GM12892 (cell line): ENCODE data around the gene FSIP1.
A peak's percentile ranks its signal among the peaks of the same experiment; 100 is the strongest.

Experiments
- DNase-seq: peaks from one replicate; pipeline ENCODE4 v3.0.0; 2011; ENCODE audit not compliant: insufficient read length
- FAIRE-seq: peaks from 2 replicates; lab custom pipeline; 2011; peaks lifted over from hg19 to GRCh38; lab: Jason Lieb, UNC
- POLR2A ChIP-seq: IDR thresholded peaks from 2 replicates; pipeline ENCODE4 v1.6.1; 2011; ENCODE audit warnings: low read depth, low read length, control low read depth
- POLR2AphosphoS5 ChIP-seq: IDR thresholded peaks from 2 replicates; pipeline ENCODE4 v1.6.1; 2011; ENCODE audit warnings: low read depth, low read length, control low read depth
- TAF1 ChIP-seq: IDR thresholded peaks from 2 replicates; pipeline ENCODE4 v1.6.1; 2011; ENCODE audit warnings: low read depth, mild to moderate bottlenecking, control low read depth, low read length, borderline replicate concordance

Gene FSIP1

GRCh38 chr15:39669241-39669640 lies 113.4 kb downstream of the FSIP1 start:
- TF ChIP-seq POLR2A, result no peak
- no peak for TF ChIP-seq POLR2AphosphoS5
- no peak for TF ChIP-seq TAF1
- no peak for FAIRE-seq
- DNase-seq, result no peak

GRCh38 chr15:39668457-39668856 lies 114.2 kb downstream of the FSIP1 start:
- FAIRE-seq (no peak), DNase-seq (no peak)
- no peak for TF ChIP-seq POLR2A
- TF ChIP-seq TAF1, result no peak
- no peak for TF ChIP-seq POLR2AphosphoS5

- no peak for TF ChIP-seq TAF1
- no peak for TF ChIP-seq POLR2AphosphoS5
- no peak for TF ChIP-seq POLR2A
- DNase-seq (no peak), FAIRE-seq (no peak)
Observed at GRCh38 chr15:39667382-39668127, 115.1 kb downstream of the FSIP1 start.

GRCh38 chr15:39666677-39667076 lies 116.0 kb downstream of the FSIP1 start:
- peak; percentile 14 for FAIRE-seq
- DNase-seq, result no peak
- TF ChIP-seq POLR2A (no peak), TAF1 (no peak), POLR2AphosphoS5 (no peak)

- no peak for DNase-seq
- TF ChIP-seq POLR2A, result no peak
- TF ChIP-seq POLR2AphosphoS5, result no peak
- TF ChIP-seq TAF1, result no peak
- FAIRE-seq, result no peak
Observed at GRCh38 chr15:39665629-39666250, 116.9 kb downstream of the FSIP1 start.

GRCh38 chr15:39663704-39664250 lies 118.9 kb downstream of the FSIP1 start:
- no peak for FAIRE-seq
- no peak for DNase-seq
- no peak for TF ChIP-seq TAF1
- no peak for TF ChIP-seq POLR2A
- no peak for TF ChIP-seq POLR2AphosphoS5

GRCh38 chr15:39661776-39662175 lies 120.9 kb downstream of the FSIP1 start:
- DNase-seq, result no peak
- no peak for TF ChIP-seq POLR2A
- TF ChIP-seq POLR2AphosphoS5, result no peak
- TF ChIP-seq TAF1, result no peak
- no peak for FAIRE-seq

- no peak for FAIRE-seq
- TF ChIP-seq POLR2AphosphoS5 (no peak), TAF1 (no peak), POLR2A (no peak)
- no peak for DNase-seq
Observed at GRCh38 chr15:39658740-39659139, 123.9 kb downstream of the FSIP1 start.

GRCh38 chr15:39657668-39658067 lies 125.0 kb downstream of the FSIP1 start:
- FAIRE-seq (no peak), DNase-seq (no peak)
- TF ChIP-seq POLR2AphosphoS5 (no peak), TAF1 (no peak), POLR2A (no peak)

GRCh38 chr15:39657181-39657580 lies 125.5 kb downstream of the FSIP1 start:
- no peak for FAIRE-seq

GRCh38 chr15:39654304-39654703 lies 128.3 kb downstream of the FSIP1 start:
- no peak for FAIRE-seq
- TF ChIP-seq TAF1 (no peak), POLR2AphosphoS5 (no peak), POLR2A (no peak)
- DNase-seq, result no peak

More at GRCh38 chr15:39657181-39657580, 125.5 kb downstream of the FSIP1 start:
- TF ChIP-seq TAF1 (no peak), POLR2A (no peak), POLR2AphosphoS5 (no peak)
- no peak for DNase-seq

- FAIRE-seq, result no peak
- TF ChIP-seq POLR2A (no peak), TAF1 (no peak), POLR2AphosphoS5 (no peak)
Observed at GRCh38 chr15:39651881-39652280, 130.8 kb downstream of the FSIP1 start.

GRCh38 chr15:39651295-39651694 lies 131.3 kb downstream of the FSIP1 start:
- no peak for DNase-seq
- peak; percentile 24 for FAIRE-seq

More at GRCh38 chr15:39651881-39652280, 130.8 kb downstream of the FSIP1 start:
- DNase-seq, result no peak

More at GRCh38 chr15:39651295-39651694, 131.3 kb downstream of the FSIP1 start:
- no peak for TF ChIP-seq POLR2A
- TF ChIP-seq POLR2AphosphoS5, result no peak
- TF ChIP-seq TAF1, result no peak
